ENCODE measurements around the gene TMEM88.

GRCh38 chr17:7887038-7887481, 32.2 kb downstream of the TMEM88 start:
- TF ChIP-seq, protein P1, sequence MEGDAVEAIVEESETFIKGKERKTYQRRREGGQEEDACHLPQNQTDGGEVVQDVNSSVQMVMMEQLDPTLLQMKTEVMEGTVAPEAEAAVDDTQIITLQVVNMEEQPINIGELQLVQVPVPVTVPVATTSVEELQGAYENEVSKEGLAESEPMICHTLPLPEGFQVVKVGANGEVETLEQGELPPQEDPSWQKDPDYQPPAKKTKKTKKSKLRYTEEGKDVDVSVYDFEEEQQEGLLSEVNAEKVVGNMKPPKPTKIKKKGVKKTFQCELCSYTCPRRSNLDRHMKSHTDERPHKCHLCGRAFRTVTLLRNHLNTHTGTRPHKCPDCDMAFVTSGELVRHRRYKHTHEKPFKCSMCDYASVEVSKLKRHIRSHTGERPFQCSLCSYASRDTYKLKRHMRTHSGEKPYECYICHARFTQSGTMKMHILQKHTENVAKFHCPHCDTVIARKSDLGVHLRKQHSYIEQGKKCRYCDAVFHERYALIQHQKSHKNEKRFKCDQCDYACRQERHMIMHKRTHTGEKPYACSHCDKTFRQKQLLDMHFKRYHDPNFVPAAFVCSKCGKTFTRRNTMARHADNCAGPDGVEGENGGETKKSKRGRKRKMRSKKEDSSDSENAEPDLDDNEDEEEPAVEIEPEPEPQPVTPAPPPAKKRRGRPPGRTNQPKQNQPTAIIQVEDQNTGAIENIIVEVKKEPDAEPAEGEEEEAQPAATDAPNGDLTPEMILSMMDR (IDR thresholded peaks at IDR 0.05 in 2 of 3, conservative IDR thresholded peaks at IDR 0.05 in 1 of 3; ENCODE audit: borderline replicate concordance in 1 of 3, insufficient read depth in 1 of 3, low read depth in 2 of 3, low read length in 2 of 3) = no peak
- no peak for TF ChIP-seq SP1 (IDR thresholded peaks at IDR 0.05; ENCODE audit: low read depth)
- TF ChIP-seq MAX (IDR thresholded peaks at IDR 0.05) = no peak
- TF ChIP-seq FOSL1 (IDR thresholded peaks at IDR 0.05; ENCODE audit: low read depth) = no peak
- TF ChIP-seq TCF7L2 (IDR thresholded peaks at IDR 0.05; ENCODE audit: borderline replicate concordance, extremely low read depth, insufficient read depth, insufficient read length) = no peak
- no peak for TF ChIP-seq POLR2AphosphoS5 (IDR thresholded peaks at IDR 0.05; ENCODE audit: low read depth, low read length)
- no peak for TF ChIP-seq ELF1 (IDR thresholded peaks at IDR 0.05; ENCODE audit: borderline replicate concordance, low read depth)
- no peak for TF ChIP-seq REST (IDR thresholded peaks at IDR 0.05; ENCODE audit: low read depth)

Data from HCT116 (cell line).